ENCODE results near the gene CCDC138. TPM values are rescaled to one million over a fixed set of nuclear protein-coding genes. Genes with fewer than 3 reads are reported as not detected.

The CCDC138 gene
- total RNA-seq, 2 experiments from 2014 or later: 4.7 to 5.8 TPM

DNA sequence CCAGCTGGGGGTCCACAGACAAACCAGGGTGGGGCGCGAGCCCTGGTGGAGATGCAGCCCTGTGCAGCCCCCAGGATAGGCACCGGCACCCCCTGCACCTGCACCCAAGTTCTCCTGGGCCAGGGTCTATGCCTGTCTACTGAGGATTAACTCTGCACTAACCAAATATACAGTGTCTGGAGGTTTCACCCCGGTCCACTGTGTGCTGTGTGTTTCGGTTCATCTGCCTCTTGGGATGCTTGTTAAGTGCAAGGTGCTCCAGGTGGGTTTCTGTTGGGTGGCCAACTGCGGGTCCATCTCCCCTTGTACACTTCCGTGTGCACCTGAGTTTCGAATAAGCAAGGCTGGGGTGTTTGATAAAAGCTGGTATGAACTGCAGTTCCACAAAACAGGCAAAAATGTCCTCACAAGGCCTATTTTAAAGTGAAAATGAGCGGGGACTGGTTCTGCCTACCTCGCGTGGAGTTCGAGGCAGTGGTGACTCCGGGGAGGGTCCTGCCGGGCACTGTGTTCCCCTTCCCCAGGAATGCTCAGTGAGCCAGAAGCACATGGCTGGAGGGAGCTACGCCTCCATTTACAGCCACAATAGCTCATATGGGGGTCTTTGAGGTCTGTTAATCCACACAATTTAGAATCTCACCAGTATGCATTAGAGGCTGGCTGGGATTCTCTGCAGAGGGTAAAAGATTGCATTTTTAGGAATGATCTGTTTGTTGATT is 131.7 kb downstream of the CCDC138 start:
- TF ChIP-seq CTCF (IDR thresholded peaks at IDR 0.05): no peak
- POLR2A ChIA-PET: no interaction called here
- CTCF ChIA-PET: no interaction called here
- no peaks in the 10 kb centered on the region for H3K9me3 ChIP-seq (ENCODE audit: control insufficient read depth in 1 of 2, insufficient read depth in 1 of 2, low read length in 2 of 2)
- Mint-ChIP-seq H3K27me3 (no peaks in the 10 kb centered on the region), H3K36me3 (ENCODE audit: low read depth) (peaks cover 54% of the 10 kb centered on the region), H3K27ac (no peak overlapping the region), H3K4me1 (ENCODE audit: low read depth) (peaks cover 9% of the 10 kb centered on the region), H3K9me3 (no peaks in the 10 kb centered on the region), H3K4me3 (no peak overlapping the region)
- H3K27ac ChIP-seq (ENCODE audit: low read depth in 1 of 2, low read length in 2 of 2): no peak overlapping the region
- intact Hi-C loops (cut with DNase I, micrococcal nuclease): no loop called here
- H3K4me1 ChIP-seq (ENCODE audit: insufficient read depth, low read length): no peaks in the 10 kb centered on the region
- H3K36me3 ChIP-seq (ENCODE audit: insufficient read depth, low read length): no peaks in the 10 kb centered on the region
- DNase-seq (peak in 1 of 14 experiments; percentile 21), ATAC-seq (ENCODE audit: poor library complexity) (no peak)
- no peak overlapping the region for H3K4me3 ChIP-seq (ENCODE audit: low read length)
- H3K27me3 ChIP-seq (ENCODE audit: control insufficient read depth in 1 of 2, insufficient read depth in 2 of 2, low read length in 2 of 2): no peaks in the 10 kb centered on the region

- Histone ChIP-seq H3K27me3 (ENCODE audit: control insufficient read depth in 1 of 2, insufficient read depth in 2 of 2, low read length in 2 of 2) (no peaks in the 10 kb centered on the region), H3K9me3 (ENCODE audit: control insufficient read depth in 1 of 2, insufficient read depth in 1 of 2, low read length in 2 of 2) (no peaks in the 10 kb centered on the region), H3K4me3 (ENCODE audit: low read length) (no peak overlapping the region), H3K4me1 (ENCODE audit: insufficient read depth, low read length) (no peaks in the 10 kb centered on the region), H3K27ac (ENCODE audit: low read depth in 1 of 2, low read length in 2 of 2) (no peak overlapping the region), H3K36me3 (ENCODE audit: insufficient read depth, low read length) (no peaks in the 10 kb centered on the region)
- peaks cover 54% of the 10 kb centered on the region for H3K36me3 Mint-ChIP-seq (ENCODE audit: low read depth)
- peaks cover 9% of the 10 kb centered on the region for H3K4me1 Mint-ChIP-seq (ENCODE audit: low read depth)
- no peaks in the 10 kb centered on the region for H3K9me3 Mint-ChIP-seq
- no peaks in the 10 kb centered on the region for H3K27me3 Mint-ChIP-seq
- DNase-seq (peak in 1 of 14 experiments; percentile 8), ATAC-seq (ENCODE audit: poor library complexity) (no peak)
- no peak overlapping the region for H3K4me3 Mint-ChIP-seq
- TF ChIP-seq CTCF (IDR thresholded peaks at IDR 0.05): no peak
- ChIA-PET POLR2A (no interaction called here), CTCF (no interaction called here)
- no peak overlapping the region for H3K27ac Mint-ChIP-seq
- intact Hi-C loops (cut with DNase I, micrococcal nuclease): no loop called here
Observed at GRCh38 chr2:108918941-108919341, 132.4 kb downstream of the CCDC138 start.

- TF ChIP-seq CTCF (IDR thresholded peaks at IDR 0.05): no peak
- no peaks in the 10 kb centered on the region for H3K36me3 ChIP-seq (ENCODE audit: insufficient read depth, low read length)
- Mint-ChIP-seq H3K27me3 (no peaks in the 10 kb centered on the region), H3K4me3 (no peak overlapping the region), H3K27ac (no peak overlapping the region), H3K36me3 (ENCODE audit: low read depth) (peaks cover 55% of the 10 kb centered on the region), H3K9me3 (no peaks in the 10 kb centered on the region), H3K4me1 (ENCODE audit: low read depth) (peaks cover 9% of the 10 kb centered on the region)
- no peaks in the 10 kb centered on the region for H3K4me1 ChIP-seq (ENCODE audit: insufficient read depth, low read length)
- no peaks in the 10 kb centered on the region for H3K27me3 ChIP-seq (ENCODE audit: control insufficient read depth in 1 of 2, insufficient read depth in 2 of 2, low read length in 2 of 2)
- no peak overlapping the region for H3K27ac ChIP-seq (ENCODE audit: low read depth in 1 of 2, low read length in 2 of 2)
- no peaks in the 10 kb centered on the region for H3K9me3 ChIP-seq (ENCODE audit: control insufficient read depth in 1 of 2, insufficient read depth in 1 of 2, low read length in 2 of 2)
- H3K4me3 ChIP-seq (ENCODE audit: low read length): no peak overlapping the region
- ChIA-PET CTCF (no interaction called here), POLR2A (no interaction called here)
- intact Hi-C loops (cut with DNase I, micrococcal nuclease): no loop called here
- DNase-seq: peak in 1 of 14 experiments; percentile 15
- no peak for ATAC-seq (ENCODE audit: poor library complexity)
Observed at GRCh38 chr2:108919571-108920373, 133.2 kb downstream of the CCDC138 start.

Data from CD4-positive, alpha-beta T cell (primary cell).